Mucosa of descending colon (tissue), 3 donors: ENCODE data around the gene FHAD1. TPM values are rescaled to one million over a fixed set of nuclear protein-coding genes. Genes with fewer than 3 reads are reported as not detected.

Source experiments
- ATAC-seq: fragments of 200-7000 bp; cut with Tn5 transposase; one replicate; pipeline ENCODE4 v1.9.1; 2020; ENCODE audit warnings: mild to moderate bottlenecking, moderate library complexity
- DNase-seq, 3 donors: peaks; one replicate each; pipeline ENCODE4 v3.0.0-alpha.2; 2020
- H3K36me3 ChIP-seq: fragments of 200-600 bp; one replicate; pipeline ENCODE4 v1.8.0; 2021; ENCODE audit warnings: low read depth, mild to moderate bottlenecking
- H3K4me1 ChIP-seq: fragments of 200-600 bp; one replicate; pipeline ENCODE4 v1.8.0; 2021; ENCODE audit warnings: low read depth, mild to moderate bottlenecking
- H3K4me3 ChIP-seq: fragments of 200-600 bp; one replicate; pipeline ENCODE4 v1.8.0; 2021; ENCODE audit warnings: mild to moderate bottlenecking
- H3K9me3 ChIP-seq: fragments of 200-600 bp; one replicate; pipeline ENCODE4 v1.8.0; 2021; ENCODE audit warnings: mild to moderate bottlenecking
- CTCF ChIP-seq: fragments of 200-600 bp; IDR thresholded peaks from one replicate; pipeline ENCODE4 v1.8.0; 2022; ENCODE audit warnings: antibody characterized with exemption, mild to moderate bottlenecking
- intact Hi-C, 2 donors: fragments of 100-400 bp; cut with DNase I in 1 of 2; cut with micrococcal nuclease in 1 of 2; formaldehyde crosslinking; loops; one replicate each; pipeline versions ENCODE4 v1.11.0 to v1.11.1; 2022; cut with DNase I, micrococcal nuclease
- total RNA-seq, 3 donors: library from RNA; stranded (reverse); fragmentation: NEBNext Ultra II Directional in 2 of 3; extraction: Animal tissue kit (Norgen Biotek cat#: 25700) in 2 of 3; gene quantifications; one replicate each; pipeline versions ENCODE4 v1.2.1 to v1.2.4, GENCODE V29; 2021 to 2023
- donor health status: DM: no; HTN: no; CAD: no; lungs with moderate emphysema.
- donor health status: DM: no; HTN: no; CAD: no.
- donor health status: DM: no; HTN: yes; CAD: no.

The FHAD1 gene
- total RNA-seq, 3 donors from 2014 or later: 0.89 to 1.9 (median 0.99) TPM

GRCh38 chr1:15236321-15236721 lies 10.7 kb upstream of the FHAD1 start:
- Histone ChIP-seq H3K4me3 (no peak overlapping the region), H3K36me3 (no peaks in the 10 kb centered on the region), H3K4me1 (no peaks in the 10 kb centered on the region), H3K9me3 (no peaks in the 10 kb centered on the region)
- ATAC-seq: no peak
- TF ChIP-seq CTCF: no peak
- intact Hi-C loops: no loop called here
- DNase-seq: no peak

GRCh38 chr1:15236746-15237145 lies 10.3 kb upstream of the FHAD1 start:
- DNase-seq (no peak), ATAC-seq (no peak)
- H3K9me3 ChIP-seq: no peaks in the 10 kb centered on the region
- H3K4me3 ChIP-seq: no peak overlapping the region
- no peak for TF ChIP-seq CTCF
- H3K4me1 ChIP-seq: no peaks in the 10 kb centered on the region
- intact Hi-C loops: no loop called here
- H3K36me3 ChIP-seq: no peaks in the 10 kb centered on the region

- intact Hi-C loops: no loop called here
- no peaks in the 10 kb centered on the region for H3K9me3 ChIP-seq
- no peak for TF ChIP-seq CTCF
- no peak overlapping the region for H3K4me3 ChIP-seq
- H3K4me1 ChIP-seq: no peaks in the 10 kb centered on the region
- no peak for DNase-seq
- no peaks in the 10 kb centered on the region for H3K36me3 ChIP-seq
- no peak for ATAC-seq
Measured at GRCh38 chr1:15238789-15239188, 8.2 kb upstream of the FHAD1 start.

GRCh38 chr1:15242766-15243165 lies 4.3 kb upstream of the FHAD1 start:
- intact Hi-C loops: no loop called here
- ATAC-seq (no peak), DNase-seq (no peak)
- no peaks in the 10 kb centered on the region for H3K9me3 ChIP-seq
- TF ChIP-seq CTCF: no peak
- no peaks in the 10 kb centered on the region for H3K36me3 ChIP-seq
- peaks cover 7% of the 10 kb centered on the region for H3K4me1 ChIP-seq
- no peak overlapping the region for H3K4me3 ChIP-seq

GRCh38 chr1:15243275-15244043 lies 3.6 kb upstream of the FHAD1 start:
- ATAC-seq: no peak
- no peak for TF ChIP-seq CTCF
- Histone ChIP-seq H3K36me3 (no peaks in the 10 kb centered on the region), H3K4me3 (no peak overlapping the region), H3K9me3 (no peaks in the 10 kb centered on the region), H3K4me1 (peaks cover 7% of the 10 kb centered on the region)
- no peak for DNase-seq
- intact Hi-C loops: no loop called here

- TF ChIP-seq CTCF: no peak
- peaks cover 7% of the 10 kb centered on the region for H3K4me1 ChIP-seq
- ATAC-seq: no peak
- DNase-seq: no peak
- H3K4me3 ChIP-seq: no peak overlapping the region
- no peaks in the 10 kb centered on the region for H3K36me3 ChIP-seq
- intact Hi-C loops: no loop called here
- H3K9me3 ChIP-seq: no peaks in the 10 kb centered on the region
Measured at GRCh38 chr1:15244813-15245212, 2.2 kb upstream of the FHAD1 start.
